ENCODE results near the gene ZNF850.

Gene ZNF850

GRCh38 chr19:36707134-36707533, 65.5 kb downstream of the ZNF850 start:
- no peak for FAIRE-seq
- DNase-seq (ENCODE audit: low spot score) = no peak

GRCh38 chr19:36688058-36688457, 84.5 kb downstream of the ZNF850 start:
- DNase-seq (ENCODE audit: low spot score) = no peak
- no peak for FAIRE-seq

- FAIRE-seq (peak; percentile 69), DNase-seq (ENCODE audit: low spot score) (peak; percentile 87)
Observed at GRCh38 chr19:36687214-36688056, 85.2 kb downstream of the ZNF850 start, which contains the start of gene ZNF567. TSS of gene ZNF567 (plus strand) at chr19:36687612. CDS start at chr19:36694868, 7,256 bp downstream.

- DNase-seq (ENCODE audit: low spot score) (no peak), FAIRE-seq (no peak)
Observed at GRCh38 chr19:36686365-36687213, 86.0 kb downstream of the ZNF850 start.

- FAIRE-seq = no peak
- no peak for DNase-seq (ENCODE audit: low spot score)
Observed at GRCh38 chr19:36685835-36686234, 86.8 kb downstream of the ZNF850 start.

GRCh38 chr19:36679455-36679854, 93.2 kb downstream of the ZNF850 start:
- no peak for DNase-seq (ENCODE audit: low spot score)
- no peak for FAIRE-seq

- no peak for FAIRE-seq
Observed at GRCh38 chr19:36674201-36674600, 98.4 kb downstream of the ZNF850 start.

GRCh38 chr19:36672368-36672767, 100.2 kb downstream of the ZNF850 start:
- FAIRE-seq (no peak), DNase-seq (ENCODE audit: low spot score) (no peak)

More at GRCh38 chr19:36674201-36674600, 98.4 kb downstream of the ZNF850 start:
- DNase-seq (ENCODE audit: low spot score) = no peak

GRCh38 chr19:36668646-36669045, 104.0 kb downstream of the ZNF850 start:
- FAIRE-seq = no peak
- no peak for DNase-seq (ENCODE audit: low spot score)

- FAIRE-seq = no peak
Observed at GRCh38 chr19:36665832-36666231, 106.8 kb downstream of the ZNF850 start.

More at GRCh38 chr19:36665832-36666231, 106.8 kb downstream of the ZNF850 start:
- DNase-seq (ENCODE audit: low spot score) = no peak
